Thoracic aorta (tissue), 2 donors: ENCODE results near the gene MLC1. TPM values are rescaled to one million over a fixed set of nuclear protein-coding genes. Genes with fewer than 3 reads are reported as not detected.

ENCODE experiments used
- ATAC-seq: fragments of 150-250 bp; one replicate; pipeline ENCODE4 v1.8.0; 2017; ENCODE audit warnings: low read depth; ENCODE audit not compliant: insufficient number of reproducible peaks, low FRiP score
- DNase-seq: peaks from one replicate; pipeline ENCODE4 v3.0.0-alpha.2; 2020; ENCODE audit warnings: low spot score
- H3K27ac ChIP-seq, 2 donors: fragments of 200-600 bp; sonication (generic); 1 replicate in 1 of 2; 2 replicates in 1 of 2; pipeline ENCODE4 v1.5.1; 2016; ENCODE audit warnings: mild to moderate bottlenecking in 2 of 2, moderate library complexity in 2 of 2
- H3K27me3 ChIP-seq: fragments of 200-600 bp; sonication (generic); replicated peaks from 2 replicates; pipeline ENCODE4 v1.6.0; 2016; ENCODE audit warnings: mild to moderate bottlenecking; ENCODE audit not compliant: insufficient read depth
- H3K36me3 ChIP-seq: fragments of 200-600 bp; sonication (generic); one replicate; pipeline ENCODE4 v1.5.1; 2016
- H3K4me1 ChIP-seq, 2 donors: fragments of 200-600 bp; sonication (generic); 1 replicate in 1 of 2; 2 replicates in 1 of 2; pipeline versions ENCODE4 v1.5.1 to v1.6.0; 2016; ENCODE audit warnings: low read depth in 2 of 2, mild to moderate bottlenecking in 1 of 2; ENCODE audit not compliant: control insufficient read depth in 1 of 2
- H3K4me3 ChIP-seq: fragments of 200-600 bp; sonication (generic); 2 replicates; pipeline ENCODE4 v1.5.1; 2016; ENCODE audit warnings: mild to moderate bottlenecking
- H3K9me3 ChIP-seq: fragments of 200-600 bp; sonication (generic); 2 replicates; pipeline ENCODE4 v1.5.1; 2016
- CTCF ChIP-seq: fragments of 200-600 bp; sonication (generic); IDR thresholded peaks from one replicate; pipeline ENCODE4 v1.5.1; 2019; ENCODE audit warnings: antibody characterized with exemption
- total RNA-seq, 2 donors: library from RNA; depleted of rRNA; stranded (reverse); fragments of >200 nt; gene quantifications; one replicate each; pipeline versions ENCODE4 v1.1.0 to v1.2.3, GENCODE V29; 2016

Gene MLC1
- total RNA-seq, 2 donors from 2014 or later, result 1.6 to 4.3 TPM

GRCh38 chr22:50102946-50103345 is 17.7 kb upstream of the MLC1 start:
- no peak overlapping the region for H3K4me3 ChIP-seq
- H3K27me3 ChIP-seq, result no peaks in the 10 kb centered on the region
- H3K36me3 ChIP-seq, result no peaks in the 10 kb centered on the region
- no peaks in the 10 kb centered on the region for H3K4me1 ChIP-seq
- TF ChIP-seq CTCF, result no peak
- ATAC-seq (no peak), DNase-seq (no peak)
- no peaks in the 10 kb centered on the region for H3K9me3 ChIP-seq
- H3K27ac ChIP-seq, result no peak overlapping the region

- no peak for TF ChIP-seq CTCF
- DNase-seq (no peak), ATAC-seq (no peak)
- H3K36me3 ChIP-seq, result no peaks in the 10 kb centered on the region
- H3K27me3 ChIP-seq, result no peaks in the 10 kb centered on the region
- H3K4me3 ChIP-seq, result no peak overlapping the region
- no peaks in the 10 kb centered on the region for H3K4me1 ChIP-seq
- H3K9me3 ChIP-seq, result no peaks in the 10 kb centered on the region
- no peak overlapping the region for H3K27ac ChIP-seq
Observed at GRCh38 chr22:50101870-50102565, 16.8 kb upstream of the MLC1 start.

- Histone ChIP-seq H3K27me3 (no peaks in the 10 kb centered on the region), H3K4me1 (no peaks in the 10 kb centered on the region), H3K9me3 (no peaks in the 10 kb centered on the region), H3K4me3 (no peak overlapping the region), H3K27ac (no peak overlapping the region), H3K36me3 (no peaks in the 10 kb centered on the region)
- no peak for DNase-seq
- no peak for ATAC-seq
- no peak for TF ChIP-seq CTCF
Observed at GRCh38 chr22:50098052-50098451, 12.8 kb upstream of the MLC1 start.

GRCh38 chr22:50092342-50092741 is 7.1 kb upstream of the MLC1 start:
- Histone ChIP-seq H3K27me3 (no peaks in the 10 kb centered on the region), H3K27ac (no peak overlapping the region), H3K4me3 (no peak overlapping the region), H3K4me1 (peaks cover 0 to 7% of the 10 kb centered on the region in 2 donors), H3K36me3 (no peaks in the 10 kb centered on the region), H3K9me3 (no peaks in the 10 kb centered on the region)
- no peak for TF ChIP-seq CTCF
- DNase-seq (no peak), ATAC-seq (no peak)

GRCh38 chr22:50091092-50091768 is 6.0 kb upstream of the MLC1 start:
- H3K27me3 ChIP-seq, result no peaks in the 10 kb centered on the region
- no peaks in the 10 kb centered on the region for H3K9me3 ChIP-seq
- H3K4me3 ChIP-seq, result no peak overlapping the region
- DNase-seq (no peak), ATAC-seq (no peak)
- H3K4me1 ChIP-seq, result peaks cover 7 to 15% of the 10 kb centered on the region in 2 donors
- H3K36me3 ChIP-seq, result no peaks in the 10 kb centered on the region
- TF ChIP-seq CTCF, result no peak
- H3K27ac ChIP-seq, result no peak overlapping the region
